ENCODE results near the gene LDLRAD4.

The LDLRAD4 gene

GRCh38 chr18:13375302-13376255 lies 157.0 kb downstream of the LDLRAD4 start:
- Histone ChIP-seq H3K9me3 (ENCODE audit: insufficient read depth, low read depth, low read length) (no peaks in the 10 kb centered on the region), H3K4me3 (ENCODE audit: low read length) (no peak overlapping the region), H3K4me1 (ENCODE audit: insufficient read depth, low read length) (no peaks in the 10 kb centered on the region), H3K36me3 (ENCODE audit: insufficient read depth, low read depth, low read length) (no peaks in the 10 kb centered on the region), H3K27me3 (ENCODE audit: insufficient read depth, low read length) (no peaks in the 10 kb centered on the region), H3K9ac (ENCODE audit: low read depth, low read length) (no peak overlapping the region), H3K27ac (ENCODE audit: low read length) (no peak overlapping the region)

GRCh38 chr18:13376298-13376840 lies 157.8 kb downstream of the LDLRAD4 start:
- Histone ChIP-seq H3K4me3 (ENCODE audit: low read length) (no peak overlapping the region), H3K4me1 (ENCODE audit: insufficient read depth, low read length) (no peaks in the 10 kb centered on the region), H3K9ac (ENCODE audit: low read depth, low read length) (no peak overlapping the region)

GRCh38 chr18:13376841-13377351 lies 158.3 kb downstream of the LDLRAD4 start:
- Histone ChIP-seq H3K27ac (ENCODE audit: low read length) (no peak overlapping the region), H3K27me3 (ENCODE audit: insufficient read depth, low read length) (no peaks in the 10 kb centered on the region), H3K4me1 (ENCODE audit: insufficient read depth, low read length) (no peaks in the 10 kb centered on the region), H3K9ac (ENCODE audit: low read depth, low read length) (no peak overlapping the region), H3K36me3 (ENCODE audit: insufficient read depth, low read depth, low read length) (no peaks in the 10 kb centered on the region), H3K4me3 (ENCODE audit: low read length) (no peak overlapping the region), H3K9me3 (ENCODE audit: insufficient read depth, low read depth, low read length) (no peaks in the 10 kb centered on the region)

More at GRCh38 chr18:13376298-13376840, 157.8 kb downstream of the LDLRAD4 start:
- Histone ChIP-seq H3K27me3 (ENCODE audit: insufficient read depth, low read length) (no peaks in the 10 kb centered on the region), H3K27ac (ENCODE audit: low read length) (no peak overlapping the region), H3K9me3 (ENCODE audit: insufficient read depth, low read depth, low read length) (no peaks in the 10 kb centered on the region), H3K36me3 (ENCODE audit: insufficient read depth, low read depth, low read length) (no peaks in the 10 kb centered on the region)

- Histone ChIP-seq H3K27ac (ENCODE audit: low read length) (no peak overlapping the region), H3K4me1 (ENCODE audit: insufficient read depth, low read length) (no peaks in the 10 kb centered on the region), H3K36me3 (ENCODE audit: insufficient read depth, low read depth, low read length) (no peaks in the 10 kb centered on the region), H3K9ac (ENCODE audit: low read depth, low read length) (no peak overlapping the region), H3K9me3 (ENCODE audit: insufficient read depth, low read depth, low read length) (no peaks in the 10 kb centered on the region), H3K27me3 (ENCODE audit: insufficient read depth, low read length) (no peaks in the 10 kb centered on the region), H3K4me3 (ENCODE audit: low read length) (no peak overlapping the region)
Measured at GRCh38 chr18:13377496-13377895, 158.9 kb downstream of the LDLRAD4 start.

- Histone ChIP-seq H3K9me3 (ENCODE audit: insufficient read depth, low read depth, low read length) (no peaks in the 10 kb centered on the region), H3K4me3 (ENCODE audit: low read length) (no peak overlapping the region), H3K27me3 (ENCODE audit: insufficient read depth, low read length) (no peaks in the 10 kb centered on the region), H3K36me3 (ENCODE audit: insufficient read depth, low read depth, low read length) (no peaks in the 10 kb centered on the region), H3K9ac (ENCODE audit: low read depth, low read length) (no peak overlapping the region), H3K27ac (ENCODE audit: low read length) (no peak overlapping the region), H3K4me1 (ENCODE audit: insufficient read depth, low read length) (no peaks in the 10 kb centered on the region)
Measured at GRCh38 chr18:13378150-13378549, 159.6 kb downstream of the LDLRAD4 start.

GRCh38 chr18:13379062-13379865 lies 160.7 kb downstream of the LDLRAD4 start:
- no peaks in the 10 kb centered on the region for H3K9me3 ChIP-seq (ENCODE audit: insufficient read depth, low read depth, low read length)
- no peaks in the 10 kb centered on the region for H3K27me3 ChIP-seq (ENCODE audit: insufficient read depth, low read length)
- H3K9ac ChIP-seq (ENCODE audit: low read depth, low read length) = no peak overlapping the region

GRCh38 chr18:13379930-13380690 lies 161.6 kb downstream of the LDLRAD4 start:
- Histone ChIP-seq H3K4me1 (ENCODE audit: insufficient read depth, low read length) (no peaks in the 10 kb centered on the region), H3K27me3 (ENCODE audit: insufficient read depth, low read length) (no peaks in the 10 kb centered on the region), H3K9ac (ENCODE audit: low read depth, low read length) (no peak overlapping the region), H3K4me3 (ENCODE audit: low read length) (no peak overlapping the region), H3K36me3 (ENCODE audit: insufficient read depth, low read depth, low read length) (no peaks in the 10 kb centered on the region), H3K27ac (ENCODE audit: low read length) (no peak overlapping the region), H3K9me3 (ENCODE audit: insufficient read depth, low read depth, low read length) (no peaks in the 10 kb centered on the region)

More at GRCh38 chr18:13379062-13379865, 160.7 kb downstream of the LDLRAD4 start:
- H3K4me1 ChIP-seq (ENCODE audit: insufficient read depth, low read length) = no peaks in the 10 kb centered on the region
- H3K4me3 ChIP-seq (ENCODE audit: low read length) = no peak overlapping the region
- H3K36me3 ChIP-seq (ENCODE audit: insufficient read depth, low read depth, low read length) = no peaks in the 10 kb centered on the region
- H3K27ac ChIP-seq (ENCODE audit: low read length) = no peak overlapping the region

GRCh38 chr18:13380691-13381070 lies 162.1 kb downstream of the LDLRAD4 start:
- Histone ChIP-seq H3K27ac (ENCODE audit: low read length) (no peak overlapping the region), H3K36me3 (ENCODE audit: insufficient read depth, low read depth, low read length) (no peaks in the 10 kb centered on the region), H3K4me1 (ENCODE audit: insufficient read depth, low read length) (no peaks in the 10 kb centered on the region), H3K9me3 (ENCODE audit: insufficient read depth, low read depth, low read length) (no peaks in the 10 kb centered on the region), H3K27me3 (ENCODE audit: insufficient read depth, low read length) (no peaks in the 10 kb centered on the region), H3K9ac (ENCODE audit: low read depth, low read length) (no peak overlapping the region), H3K4me3 (ENCODE audit: low read length) (no peak overlapping the region)

- H3K9me3 ChIP-seq (ENCODE audit: insufficient read depth, low read depth, low read length) = no peaks in the 10 kb centered on the region
- no peaks in the 10 kb centered on the region for H3K4me1 ChIP-seq (ENCODE audit: insufficient read depth, low read length)
- H3K27me3 ChIP-seq (ENCODE audit: insufficient read depth, low read length) = no peaks in the 10 kb centered on the region
- no peaks in the 10 kb centered on the region for H3K36me3 ChIP-seq (ENCODE audit: insufficient read depth, low read depth, low read length)
- no peak overlapping the region for H3K9ac ChIP-seq (ENCODE audit: low read depth, low read length)
- H3K4me3 ChIP-seq (ENCODE audit: low read length) = no peak overlapping the region
- H3K27ac ChIP-seq (ENCODE audit: low read length) = no peak overlapping the region
Measured at GRCh38 chr18:13381331-13381730, 162.8 kb downstream of the LDLRAD4 start.

GRCh38 chr18:13381944-13382365 lies 163.4 kb downstream of the LDLRAD4 start:
- Histone ChIP-seq H3K9me3 (ENCODE audit: insufficient read depth, low read depth, low read length) (no peaks in the 10 kb centered on the region), H3K27ac (ENCODE audit: low read length) (no peak overlapping the region), H3K4me3 (ENCODE audit: low read length) (no peak overlapping the region), H3K4me1 (ENCODE audit: insufficient read depth, low read length) (no peaks in the 10 kb centered on the region), H3K9ac (ENCODE audit: low read depth, low read length) (no peak overlapping the region), H3K36me3 (ENCODE audit: insufficient read depth, low read depth, low read length) (no peaks in the 10 kb centered on the region), H3K27me3 (ENCODE audit: insufficient read depth, low read length) (no peaks in the 10 kb centered on the region)

GRCh38 chr18:13382366-13382953 lies 163.9 kb downstream of the LDLRAD4 start:
- Histone ChIP-seq H3K27ac (ENCODE audit: low read length) (no peak overlapping the region), H3K27me3 (ENCODE audit: insufficient read depth, low read length) (no peaks in the 10 kb centered on the region), H3K9ac (ENCODE audit: low read depth, low read length) (no peak overlapping the region), H3K4me3 (ENCODE audit: low read length) (no peak overlapping the region), H3K4me1 (ENCODE audit: insufficient read depth, low read length) (no peaks in the 10 kb centered on the region), H3K9me3 (ENCODE audit: insufficient read depth, low read depth, low read length) (no peaks in the 10 kb centered on the region), H3K36me3 (ENCODE audit: insufficient read depth, low read depth, low read length) (no peaks in the 10 kb centered on the region)

All from iPS-20b (cell line).